NT2/D1 (cell line): ENCODE results near the gene MUC5AC.
"Not testable (repeated sequence)": the region's sequence is repeated elsewhere in the genome, so short reads cannot be mapped to it uniquely, and the experiment has no call there.

Experiments used
- DNase-seq: peaks from one replicate; pipeline ENCODE4 v3.0.0-alpha.2; 2011; ENCODE audit warnings: low read depth, low spot score
- H3K27me3 ChIP-seq: 2 replicates; pipeline ENCODE4 v1.6.0; 2011; ENCODE audit warnings: mild to moderate bottlenecking; ENCODE audit not compliant: insufficient read length, insufficient read depth
- H3K36me3 ChIP-seq: 2 replicates; pipeline ENCODE4 v1.6.1; 2011; ENCODE audit warnings: mild to moderate bottlenecking, low read length, mixed read lengths; ENCODE audit not compliant: insufficient read depth, insufficient read length
- H3K4me1 ChIP-seq: 2 replicates; pipeline ENCODE4 v1.5.1; 2011; ENCODE audit not compliant: insufficient read depth, insufficient read length
- H3K4me3 ChIP-seq: 2 replicates; pipeline ENCODE4 v1.5.1; 2011; ENCODE audit warnings: low read depth; ENCODE audit not compliant: insufficient read length
- H3K9ac ChIP-seq: 2 replicates; pipeline ENCODE4 v1.6.0; 2011; ENCODE audit warnings: low read depth; ENCODE audit not compliant: insufficient read length
- H3K9me3 ChIP-seq: 2 replicates; pipeline ENCODE4 v1.5.1; 2011; ENCODE audit warnings: mild to moderate bottlenecking, low read length; ENCODE audit not compliant: insufficient read depth
- SUZ12 ChIP-seq: IDR thresholded peaks from 2 replicates; pipeline ENCODE4 v1.6.1; 2011; ENCODE audit not compliant: insufficient read length, insufficient read depth; ENCODE audit errors: extremely low read depth
- YY1 ChIP-seq: IDR thresholded peaks from 2 replicates; pipeline ENCODE4 v1.6.1; 2011; ENCODE audit not compliant: insufficient read length, insufficient read depth
- ZNF274 ChIP-seq: IDR thresholded peaks from 2 replicates; pipeline ENCODE4 v1.6.1; 2011; ENCODE audit warnings: mild to moderate bottlenecking, low read depth, low read length

The MUC5AC gene

GRCh38 chr11:1156506-1157340 lies 1.0 kb upstream of the MUC5AC start:
- Histone ChIP-seq H3K9me3 (no peaks in the 10 kb centered on the region), H3K4me1 (peaks cover 17% of the 10 kb centered on the region), H3K9ac (no peak overlapping the region), H3K36me3 (no peaks in the 10 kb centered on the region), H3K4me3 (no peak overlapping the region), H3K27me3 (no peaks in the 10 kb centered on the region)
- TF ChIP-seq SUZ12 (no peak), ZNF274 (no peak), YY1 (no peak)
- no peak for DNase-seq

- DNase-seq, result no peak
- TF ChIP-seq ZNF274, result no peak
- no peak for TF ChIP-seq SUZ12
- no peak for TF ChIP-seq YY1
Measured at GRCh38 chr11:1157341-1157644, 460 bp upstream of the MUC5AC start.

GRCh38 chr11:1158681-1159487 lies 1.1 kb downstream of the MUC5AC start:
- H3K4me3 ChIP-seq, result no peak overlapping the region
- no peak for DNase-seq
- no peaks in the 10 kb centered on the region for H3K27me3 ChIP-seq
- no peak overlapping the region for H3K9ac ChIP-seq
- peaks cover 5% of the 10 kb centered on the region for H3K4me1 ChIP-seq
- no peaks in the 10 kb centered on the region for H3K9me3 ChIP-seq
- no peaks in the 10 kb centered on the region for H3K36me3 ChIP-seq
- TF ChIP-seq ZNF274 (no peak), YY1 (no peak), SUZ12 (no peak)

More at GRCh38 chr11:1157341-1157644, 460 bp upstream of the MUC5AC start:
- no peaks in the 10 kb centered on the region for H3K36me3 ChIP-seq
- H3K9ac ChIP-seq, result no peak overlapping the region
- peaks cover 17% of the 10 kb centered on the region for H3K4me1 ChIP-seq
- no peak overlapping the region for H3K4me3 ChIP-seq
- H3K9me3 ChIP-seq, result no peaks in the 10 kb centered on the region
- no peaks in the 10 kb centered on the region for H3K27me3 ChIP-seq

- H3K36me3 ChIP-seq, H3K4me1 ChIP-seq, H3K9ac ChIP-seq, DNase-seq, H3K9me3 ChIP-seq, H3K4me3 ChIP-seq, H3K27me3 ChIP-seq: not testable (repeated sequence)
Measured at GRCh38 chr11:1159488-1160220, 1.9 kb downstream of the MUC5AC start.

GRCh38 chr11:1160231-1161101 lies 2.7 kb downstream of the MUC5AC start:
- DNase-seq, result no peak
- Histone ChIP-seq H3K27me3 (no peaks in the 10 kb centered on the region), H3K4me1 (no peaks in the 10 kb centered on the region)

GRCh38 chr11:1161410-1162137 lies 3.8 kb downstream of the MUC5AC start:
- Histone ChIP-seq H3K4me1 (no peaks in the 10 kb centered on the region), H3K4me3 (no peak overlapping the region), H3K36me3 (no peaks in the 10 kb centered on the region), H3K9me3 (no peaks in the 10 kb centered on the region), H3K27me3 (no peaks in the 10 kb centered on the region), H3K9ac (no peak overlapping the region)
- no peak for TF ChIP-seq YY1
- no peak for TF ChIP-seq ZNF274
- no peak for TF ChIP-seq SUZ12
- DNase-seq, result no peak

More at GRCh38 chr11:1160231-1161101, 2.7 kb downstream of the MUC5AC start:
- Histone ChIP-seq H3K9ac (no peak overlapping the region), H3K36me3 (no peaks in the 10 kb centered on the region), H3K4me3 (no peak overlapping the region), H3K9me3 (no peaks in the 10 kb centered on the region)
- TF ChIP-seq ZNF274 (no peak), YY1 (no peak), SUZ12 (no peak)
